Liver (tissue), 3 donors: ENCODE measurements around the gene OLFML2A.

ENCODE experiments used
- FOXA1 ChIP-seq: IDR thresholded peaks from 2 replicates; pipeline ENCODE4 v1.6.1; 2016; ENCODE audit warnings: antibody characterized with exemption
- RAD21 ChIP-seq, 2 donors: IDR thresholded peaks; 2 replicates each; pipeline ENCODE4 v1.6.1; 2016; ENCODE audit warnings: antibody characterized with exemption in 2 of 2, mild to moderate bottlenecking in 2 of 2
- TAF1 ChIP-seq: conservative IDR thresholded peaks from 2 replicates; pipeline ENCODE4 v1.6.1; 2016; ENCODE audit warnings: antibody characterized with exemption, mild to moderate bottlenecking
- TF ChIP-seq, protein P1 (sequence below): fragments of 150-350 bp; IDR thresholded peaks from 2 replicates; pipeline ENCODE4 v1.5.1; 2017; ENCODE audit warnings: improper control_type of control experiment, low read depth, low read length; ENCODE audit not compliant: missing input control
- TF ChIP-seq, protein P2 (sequence below): IDR thresholded peaks from 2 replicates; pipeline ENCODE4 v1.6.1; 2016; ENCODE audit warnings: antibody characterized with exemption
- donor health status: healthy.
- donor health status: healthy.

- TF ChIP-seq, protein P1, sequence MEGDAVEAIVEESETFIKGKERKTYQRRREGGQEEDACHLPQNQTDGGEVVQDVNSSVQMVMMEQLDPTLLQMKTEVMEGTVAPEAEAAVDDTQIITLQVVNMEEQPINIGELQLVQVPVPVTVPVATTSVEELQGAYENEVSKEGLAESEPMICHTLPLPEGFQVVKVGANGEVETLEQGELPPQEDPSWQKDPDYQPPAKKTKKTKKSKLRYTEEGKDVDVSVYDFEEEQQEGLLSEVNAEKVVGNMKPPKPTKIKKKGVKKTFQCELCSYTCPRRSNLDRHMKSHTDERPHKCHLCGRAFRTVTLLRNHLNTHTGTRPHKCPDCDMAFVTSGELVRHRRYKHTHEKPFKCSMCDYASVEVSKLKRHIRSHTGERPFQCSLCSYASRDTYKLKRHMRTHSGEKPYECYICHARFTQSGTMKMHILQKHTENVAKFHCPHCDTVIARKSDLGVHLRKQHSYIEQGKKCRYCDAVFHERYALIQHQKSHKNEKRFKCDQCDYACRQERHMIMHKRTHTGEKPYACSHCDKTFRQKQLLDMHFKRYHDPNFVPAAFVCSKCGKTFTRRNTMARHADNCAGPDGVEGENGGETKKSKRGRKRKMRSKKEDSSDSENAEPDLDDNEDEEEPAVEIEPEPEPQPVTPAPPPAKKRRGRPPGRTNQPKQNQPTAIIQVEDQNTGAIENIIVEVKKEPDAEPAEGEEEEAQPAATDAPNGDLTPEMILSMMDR: no peak
- TF ChIP-seq FOXA1 (no peak), TAF1 (no peak), RAD21 (IDR thresholded peaks at IDR 0.05) (no peak)
- TF ChIP-seq, protein P2, sequence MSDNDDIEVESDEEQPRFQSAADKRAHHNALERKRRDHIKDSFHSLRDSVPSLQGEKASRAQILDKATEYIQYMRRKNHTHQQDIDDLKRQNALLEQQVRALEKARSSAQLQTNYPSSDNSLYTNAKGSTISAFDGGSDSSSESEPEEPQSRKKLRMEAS: no peak
These were observed 77.2 kb downstream of the OLFML2A start for GRCh38 chr9:124854161-124854560.
